NCI-H1417 (cell line): ENCODE data around the gene SERPINI2.
A peak's percentile ranks its signal among the peaks of the same experiment; 100 is the strongest.
"Not testable (repeated sequence)": the region's sequence is repeated elsewhere in the genome, so short reads cannot be mapped to it uniquely, and the experiment has no call there.

ENCODE experiments used
- DNase-seq, 3 experiments: peaks; one replicate each; lab custom pipeline; 2025; lab: John Stamatoyannopoulos, UW

Gene SERPINI2

GRCh38 chr3:167450195-167450594 lies 23.6 kb downstream of the SERPINI2 start:
- DNase-seq: no peak

DNA sequence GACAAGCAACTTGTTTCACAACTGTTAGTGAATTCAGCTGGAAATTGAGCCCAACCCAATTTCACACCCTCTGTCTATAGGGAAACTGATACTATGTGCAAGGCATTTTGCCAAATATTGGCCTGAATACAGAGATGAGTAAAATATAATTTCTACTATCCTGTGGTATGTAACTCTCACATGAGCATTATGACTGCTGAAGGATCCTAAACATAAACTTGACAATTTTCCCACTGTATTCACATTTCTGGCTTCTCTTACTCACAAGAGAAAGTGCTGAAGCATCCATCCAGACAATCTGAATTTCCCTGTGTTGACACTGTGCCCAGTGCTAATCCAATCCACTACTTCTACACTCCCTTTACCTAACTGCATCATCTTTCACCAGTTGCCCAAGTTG lies 28.4 kb downstream of the SERPINI2 start:
- no peak for DNase-seq

- DNase-seq: peak in 1 of 3 experiments; percentile 55
These were observed 32.6 kb downstream of the SERPINI2 start for GRCh38 chr3:167441256-167441655.

- DNase-seq: no peak
These were observed 36.3 kb downstream of the SERPINI2 start for GRCh38 chr3:167437428-167438139.

DNA sequence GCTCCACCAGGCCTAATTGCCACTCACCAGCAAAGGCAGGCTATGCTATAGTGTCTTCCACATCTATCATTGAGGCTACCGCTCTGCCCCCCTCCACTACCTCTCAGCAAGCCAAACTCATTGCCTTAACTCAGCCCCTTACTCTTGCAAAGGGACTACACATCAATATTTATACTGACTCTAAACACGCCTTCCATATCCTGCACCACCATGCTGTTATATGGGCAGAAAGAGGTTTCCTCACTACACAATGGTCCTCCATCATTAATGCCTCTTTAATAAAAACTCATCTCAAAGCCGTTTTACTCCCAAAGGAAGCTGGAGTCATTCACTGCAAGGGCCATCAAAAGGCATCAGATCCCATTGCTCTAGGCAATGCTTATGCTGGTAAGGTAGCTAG lies 46.9 kb downstream of the SERPINI2 start:
- not testable (repeated sequence) for DNase-seq

GRCh38 chr3:167422396-167422795 lies 51.4 kb downstream of the SERPINI2 start:
- DNase-seq: not testable (repeated sequence)

DNA sequence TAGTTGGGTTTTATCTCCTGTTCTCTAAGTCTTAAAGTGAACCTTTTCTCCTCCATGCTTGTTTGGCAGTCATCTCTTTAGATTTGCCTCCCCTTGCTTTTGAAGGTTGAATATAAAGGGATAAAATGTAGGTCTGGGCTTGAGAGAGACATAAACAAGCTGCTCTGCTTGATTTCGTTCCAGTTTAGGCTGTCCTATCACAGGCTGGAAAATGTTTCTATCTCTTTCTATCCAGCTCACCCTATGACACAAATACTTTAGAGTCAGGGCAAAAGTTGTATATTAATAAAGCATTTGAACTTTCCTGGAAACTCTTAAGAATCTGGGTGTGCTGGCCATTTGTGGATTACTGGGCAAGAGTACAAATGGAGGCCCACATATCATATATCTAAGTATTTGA lies 64.2 kb downstream of the SERPINI2 start:
- no peak for DNase-seq

DNA sequence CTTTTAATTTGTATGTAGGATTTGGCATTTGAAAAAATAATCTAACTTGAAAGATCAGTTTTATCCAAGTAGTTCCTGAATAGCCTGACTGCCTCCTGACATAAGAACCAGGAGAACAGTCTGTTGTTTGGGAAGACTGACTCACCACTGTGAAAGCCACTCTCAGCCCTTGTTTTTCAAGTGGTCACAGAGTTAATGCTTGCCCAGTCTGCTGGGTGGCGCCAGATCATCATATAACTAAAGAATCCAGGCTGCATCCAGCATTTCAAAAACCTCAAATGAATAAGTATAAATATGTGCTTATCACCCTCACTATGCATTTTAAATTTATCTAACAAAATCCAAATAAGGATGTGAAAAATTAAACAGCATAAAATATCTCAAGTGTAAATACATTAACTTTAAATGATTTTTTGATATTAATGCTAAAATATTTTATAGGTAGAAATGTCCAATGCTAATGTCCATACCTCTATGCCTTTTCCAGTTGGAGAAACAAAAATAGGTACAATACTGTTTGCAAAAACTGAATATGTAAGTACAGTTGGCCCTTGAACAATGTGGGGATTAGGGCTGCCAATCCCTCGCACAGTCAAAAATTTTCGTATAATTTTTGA lies 66.9 kb downstream of the SERPINI2 start:
- DNase-seq: peak; percentile 34 to 92 (median 70)

- no peak for DNase-seq
These were observed 76.0 kb downstream of the SERPINI2 start for GRCh38 chr3:167397826-167398225.

DNA sequence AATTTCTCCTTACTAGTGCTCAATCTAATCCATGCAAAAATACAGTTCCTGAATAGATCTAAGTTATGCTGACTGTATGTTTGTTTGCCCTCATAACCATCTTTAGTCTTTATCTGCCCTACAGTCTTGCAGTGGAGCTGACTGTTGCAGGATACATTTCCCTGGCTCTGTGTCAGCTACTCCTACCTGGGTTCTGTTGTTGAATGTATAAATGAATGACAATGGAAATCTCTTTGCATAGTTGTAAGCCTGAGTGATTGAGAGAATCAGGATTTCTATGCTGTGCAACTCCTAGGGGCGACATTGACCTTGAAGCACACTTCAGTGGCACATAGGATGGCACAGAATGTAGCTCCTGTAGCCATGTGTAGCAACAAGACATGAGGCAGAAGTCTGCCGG lies 77.8 kb downstream of the SERPINI2 start:
- no peak for DNase-seq

- peak in 1 of 3 experiments; percentile 33 for DNase-seq
These were observed 79.8 kb downstream of the SERPINI2 start for GRCh38 chr3:167394003-167394402.
